AG09319 (cell line): ENCODE measurements around the gene SLC49A3.

Source experiments
- DNase-seq: peaks from one replicate; pipeline ENCODE4 v3.0.0-alpha.2; 2010; ENCODE audit warnings: low read depth; ENCODE audit errors: extremely low read depth
- CTCF ChIP-seq: IDR thresholded peaks from 2 replicates; pipeline ENCODE4 v1.5.1; 2011; ENCODE audit warnings: low read depth, mild to moderate bottlenecking, inconsistent platforms, low read length, moderate library complexity

Gene SLC49A3

GRCh38 chr4:718460-718859, 29.5 kb upstream of the SLC49A3 start:
- DNase-seq: no peak
- no peak for TF ChIP-seq CTCF

- DNase-seq: no peak
Observed at GRCh38 chr4:717601-718320, 28.8 kb upstream of the SLC49A3 start.

GRCh38 chr4:714087-714486, 25.1 kb upstream of the SLC49A3 start:
- no peak for DNase-seq
- no peak for TF ChIP-seq CTCF

More at GRCh38 chr4:717601-718320, 28.8 kb upstream of the SLC49A3 start:
- TF ChIP-seq CTCF: no peak

- TF ChIP-seq CTCF: no peak
- DNase-seq: no peak
Observed at GRCh38 chr4:712916-713632, 24.1 kb upstream of the SLC49A3 start.

GRCh38 chr4:712093-712492, 23.1 kb upstream of the SLC49A3 start:
- no peak for TF ChIP-seq CTCF
- DNase-seq: no peak

- no peak for DNase-seq
- no peak for TF ChIP-seq CTCF
Observed at GRCh38 chr4:710916-711315, 22.0 kb upstream of the SLC49A3 start.

GRCh38 chr4:710116-710515, 21.2 kb upstream of the SLC49A3 start:
- no peak for TF ChIP-seq CTCF
- no peak for DNase-seq
